ENCODE data around the gene QSER1. TPM values are rescaled to one million over a fixed set of nuclear protein-coding genes. Genes with fewer than 3 reads are reported as not detected.
"Not testable (repeated sequence)": the region's sequence is repeated elsewhere in the genome, so short reads cannot be mapped to it uniquely, and the experiment has no call there.

Gene QSER1
- polyA plus RNA-seq, 1 experiment: 16.4 TPM

DNA sequence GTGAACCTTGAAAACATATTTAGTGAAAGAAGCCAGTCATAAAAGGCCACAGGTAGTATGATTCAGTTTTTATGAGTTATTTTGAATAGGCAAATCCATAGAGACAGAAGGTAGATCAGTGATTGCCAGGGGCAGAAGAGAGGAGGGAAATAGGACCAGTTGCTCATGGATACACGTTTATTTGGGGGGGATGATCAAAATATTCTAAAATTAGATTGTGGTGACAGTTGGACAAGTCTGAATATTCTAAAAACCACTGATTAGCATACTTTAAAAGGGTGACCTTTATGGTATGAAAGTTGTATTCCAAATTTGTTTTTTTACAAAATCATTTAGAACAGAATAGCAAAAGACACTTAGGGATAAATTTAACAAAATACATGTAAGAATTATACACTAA lies 28.6 kb downstream of the QSER1 start:
- no peaks in the 10 kb centered on the region for H3K9me3 ChIP-seq (ENCODE audit: control insufficient read depth, insufficient read depth, low read length)
- no peak overlapping the region for H3K4me3 ChIP-seq (ENCODE audit: low read depth, low read length)
- DNase-seq (ENCODE audit: low read depth, low spot score): no peak
- TF ChIP-seq, protein P1, sequence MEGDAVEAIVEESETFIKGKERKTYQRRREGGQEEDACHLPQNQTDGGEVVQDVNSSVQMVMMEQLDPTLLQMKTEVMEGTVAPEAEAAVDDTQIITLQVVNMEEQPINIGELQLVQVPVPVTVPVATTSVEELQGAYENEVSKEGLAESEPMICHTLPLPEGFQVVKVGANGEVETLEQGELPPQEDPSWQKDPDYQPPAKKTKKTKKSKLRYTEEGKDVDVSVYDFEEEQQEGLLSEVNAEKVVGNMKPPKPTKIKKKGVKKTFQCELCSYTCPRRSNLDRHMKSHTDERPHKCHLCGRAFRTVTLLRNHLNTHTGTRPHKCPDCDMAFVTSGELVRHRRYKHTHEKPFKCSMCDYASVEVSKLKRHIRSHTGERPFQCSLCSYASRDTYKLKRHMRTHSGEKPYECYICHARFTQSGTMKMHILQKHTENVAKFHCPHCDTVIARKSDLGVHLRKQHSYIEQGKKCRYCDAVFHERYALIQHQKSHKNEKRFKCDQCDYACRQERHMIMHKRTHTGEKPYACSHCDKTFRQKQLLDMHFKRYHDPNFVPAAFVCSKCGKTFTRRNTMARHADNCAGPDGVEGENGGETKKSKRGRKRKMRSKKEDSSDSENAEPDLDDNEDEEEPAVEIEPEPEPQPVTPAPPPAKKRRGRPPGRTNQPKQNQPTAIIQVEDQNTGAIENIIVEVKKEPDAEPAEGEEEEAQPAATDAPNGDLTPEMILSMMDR (IDR thresholded peaks at IDR 0.05; ENCODE audit: low read depth, low read length): no peak
- no peak overlapping the region for H3K27ac ChIP-seq (ENCODE audit: low read depth, low read length)
- POLR2A ChIA-PET: no interaction called here
- CTCF ChIA-PET: no interaction called here
- H3K27me3 ChIP-seq (ENCODE audit: control insufficient read depth, insufficient read depth, low read length): no peaks in the 10 kb centered on the region

DNA sequence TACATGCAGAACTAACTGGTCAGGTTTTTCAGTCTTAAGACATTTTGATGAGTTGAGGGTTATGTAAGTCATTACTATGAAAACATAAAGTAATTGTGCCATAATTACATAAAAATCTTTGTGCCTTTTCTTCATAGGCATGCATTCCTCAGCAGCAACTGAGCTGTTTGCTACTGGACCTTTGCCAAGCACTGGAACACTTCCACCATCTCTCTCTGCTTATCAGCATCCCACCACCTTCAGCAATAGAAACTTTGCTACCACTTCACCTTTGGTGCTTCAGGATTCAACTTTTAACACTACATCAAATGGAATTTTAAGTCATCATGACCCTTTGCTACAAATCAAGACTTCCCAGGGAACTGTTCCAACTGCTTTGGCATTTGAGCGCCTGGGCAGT lies 39.0 kb downstream of the QSER1 start:
- TF ChIP-seq, protein P1 (IDR thresholded peaks at IDR 0.05; ENCODE audit: low read depth, low read length): no peak
- ChIA-PET CTCF (interaction anchor here (0.6 to 1.2 kb wide), 2 partner anchors 21 to 1606 kb away, joined by 3 to 4 read pairs; no protein-coding TSS in a partner anchor), POLR2A (no interaction called here)
- H3K9me3 ChIP-seq (ENCODE audit: control insufficient read depth, insufficient read depth, low read length): no peaks in the 10 kb centered on the region
- H3K4me3 ChIP-seq (ENCODE audit: low read depth, low read length): no peak overlapping the region
- no peak overlapping the region for H3K27ac ChIP-seq (ENCODE audit: low read depth, low read length)
- DNase-seq (ENCODE audit: low read depth, low spot score): no peak
- H3K27me3 ChIP-seq (ENCODE audit: control insufficient read depth, insufficient read depth, low read length): no peaks in the 10 kb centered on the region

DNA sequence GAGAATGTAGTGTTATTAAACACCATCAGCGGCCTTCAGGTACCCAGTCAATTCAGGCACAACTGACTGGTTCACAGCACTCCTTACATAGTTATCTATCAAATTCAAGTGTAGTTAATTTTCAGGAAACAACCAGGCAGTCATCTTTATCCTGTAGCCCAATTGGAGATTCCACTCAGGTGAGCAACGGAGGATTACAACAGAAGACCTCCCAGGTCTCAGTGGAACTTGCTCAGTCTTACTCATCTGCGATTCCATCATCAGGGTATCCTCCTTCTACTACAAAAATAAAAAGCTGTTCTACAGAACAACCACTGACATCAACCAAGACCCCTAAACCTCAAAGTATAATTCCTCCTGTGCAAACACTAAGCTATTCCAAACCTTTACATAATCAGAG lies 39.6 kb downstream of the QSER1 start:
- no peaks in the 10 kb centered on the region for H3K9me3 ChIP-seq (ENCODE audit: control insufficient read depth, insufficient read depth, low read length)
- CTCF ChIA-PET: interaction anchor here (0.6 to 1.2 kb wide), 2 partner anchors 21 to 1605 kb away, joined by 3 to 4 read pairs; no protein-coding TSS in a partner anchor
- POLR2A ChIA-PET: no interaction called here
- no peaks in the 10 kb centered on the region for H3K27me3 ChIP-seq (ENCODE audit: control insufficient read depth, insufficient read depth, low read length)
- DNase-seq (ENCODE audit: low read depth, low spot score): no peak
- H3K27ac ChIP-seq (ENCODE audit: low read depth, low read length): no peak overlapping the region
- H3K4me3 ChIP-seq (ENCODE audit: low read depth, low read length): no peak overlapping the region
- TF ChIP-seq, protein P1 (IDR thresholded peaks at IDR 0.05; ENCODE audit: low read depth, low read length): no peak

GRCh38 chr11:32935462-32936029 lies 42.9 kb downstream of the QSER1 start:
- H3K9me3 ChIP-seq (ENCODE audit: control insufficient read depth, insufficient read depth, low read length): no peaks in the 10 kb centered on the region
- CTCF ChIA-PET: interaction anchor here (1.4 kb wide), 1 partner anchor 130 kb away, joined by 3 read pairs; no protein-coding TSS in a partner anchor
- H3K27me3 ChIP-seq (ENCODE audit: control insufficient read depth, insufficient read depth, low read length): no peaks in the 10 kb centered on the region
- no peak overlapping the region for H3K4me3 ChIP-seq (ENCODE audit: low read depth, low read length)
- POLR2A ChIA-PET: no interaction called here
- TF ChIP-seq, protein P1 (IDR thresholded peaks at IDR 0.05; ENCODE audit: low read depth, low read length): no peak
- no peak overlapping the region for H3K27ac ChIP-seq (ENCODE audit: low read depth, low read length)
- DNase-seq (ENCODE audit: low read depth, low spot score): no peak

GRCh38 chr11:32936178-32936577 lies 43.6 kb downstream of the QSER1 start:
- H3K4me3 ChIP-seq (ENCODE audit: low read depth, low read length); H3K27ac ChIP-seq (ENCODE audit: low read depth, low read length); POLR2A ChIA-PET; DNase-seq (ENCODE audit: low read depth, low spot score); H3K9me3 ChIP-seq (ENCODE audit: control insufficient read depth, insufficient read depth, low read length); H3K27me3 ChIP-seq (ENCODE audit: control insufficient read depth, insufficient read depth, low read length): not testable (repeated sequence)
- CTCF ChIA-PET: interaction anchor here (1.4 kb wide), 1 partner anchor 129 kb away, joined by 3 read pairs; no protein-coding TSS in a partner anchor

GRCh38 chr11:32937283-32937682 lies 44.7 kb downstream of the QSER1 start:
- H3K27ac ChIP-seq (ENCODE audit: low read depth, low read length); H3K27me3 ChIP-seq (ENCODE audit: control insufficient read depth, insufficient read depth, low read length); DNase-seq (ENCODE audit: low read depth, low spot score); H3K9me3 ChIP-seq (ENCODE audit: control insufficient read depth, insufficient read depth, low read length); H3K4me3 ChIP-seq (ENCODE audit: low read depth, low read length); POLR2A ChIA-PET: not testable (repeated sequence)
- CTCF ChIA-PET: interaction anchor here (1.4 kb wide), 1 partner anchor 128 kb away, joined by 3 read pairs; no protein-coding TSS in a partner anchor
